ENCODE data around the gene RCE1.

RCE1 gene

GRCh38 chr11:66891851-66892660 lies 48.8 kb downstream of the RCE1 start:
- DNase-seq, result no peak

GRCh38 chr11:66892911-66893310 lies 49.7 kb downstream of the RCE1 start:
- DNase-seq, result no peak

GRCh38 chr11:66894141-66894540 lies 50.9 kb downstream of the RCE1 start:
- DNase-seq, result no peak
